Left colon (tissue), 2 donors: Measurements from ENCODE around the gene IL20. TPM values are rescaled to one million over a fixed set of nuclear protein-coding genes. Genes with fewer than 3 reads are reported as not detected.

Experiments used
- ATAC-seq: fragments of 200-7000 bp; cut with Tn5 transposase; one replicate; pipeline ENCODE4 v1.9.1; 2020; ENCODE audit warnings: mild to moderate bottlenecking, moderate library complexity
- DNase-seq, 2 donors: peaks; one replicate each; pipeline ENCODE4 v3.0.0-alpha.2; 2020
- intact Hi-C, 2 donors: fragments of 100-400 bp; cut with DNase I in 1 of 2; cut with micrococcal nuclease in 1 of 2; formaldehyde crosslinking; loops; one replicate each; pipeline versions ENCODE4 v1.11.2 to v1.14.0; 2022; cut with DNase I, micrococcal nuclease
- total RNA-seq, 2 donors: library from RNA; stranded (reverse); fragmentation: NEBNext Ultra II Directional; extraction: Animal tissue kit (Norgen Biotek cat#: 25700); gene quantifications; one replicate each; pipeline ENCODE4 v1.2.1, GENCODE V29; 2021
- donor health status: DM: no; HTN: no; CAD: no.
- donor health status: DM: yes; HTN: yes; CAD: no.

Gene IL20
- total RNA-seq, 2 donors from 2014 or later: not detected

DNA sequence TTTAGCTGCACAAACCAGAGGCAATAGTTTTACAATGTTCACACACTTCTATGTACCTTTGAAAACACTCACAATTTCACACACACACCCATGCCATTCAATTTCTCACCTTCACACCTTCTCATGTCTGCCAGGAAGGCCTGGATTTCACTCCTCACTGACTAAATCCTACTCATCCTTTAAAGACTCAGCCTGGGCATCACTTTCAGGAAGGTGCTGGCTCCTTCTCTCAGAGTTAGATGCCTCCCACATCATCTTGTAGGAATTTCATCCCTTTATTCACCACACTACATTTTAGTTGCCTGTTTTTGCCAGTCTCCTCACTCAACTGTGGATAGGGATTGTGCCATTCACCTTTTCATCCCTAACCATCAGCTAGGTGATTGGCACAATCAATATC lies 2.3 kb downstream of the IL20 start:
- ATAC-seq (no peak), DNase-seq (no peak)
- intact Hi-C loops: loop anchor here in 1 of 2 donors (2.0 kb wide), 1 partner anchor 35 kb away; no protein-coding TSS in a partner anchor

DNA sequence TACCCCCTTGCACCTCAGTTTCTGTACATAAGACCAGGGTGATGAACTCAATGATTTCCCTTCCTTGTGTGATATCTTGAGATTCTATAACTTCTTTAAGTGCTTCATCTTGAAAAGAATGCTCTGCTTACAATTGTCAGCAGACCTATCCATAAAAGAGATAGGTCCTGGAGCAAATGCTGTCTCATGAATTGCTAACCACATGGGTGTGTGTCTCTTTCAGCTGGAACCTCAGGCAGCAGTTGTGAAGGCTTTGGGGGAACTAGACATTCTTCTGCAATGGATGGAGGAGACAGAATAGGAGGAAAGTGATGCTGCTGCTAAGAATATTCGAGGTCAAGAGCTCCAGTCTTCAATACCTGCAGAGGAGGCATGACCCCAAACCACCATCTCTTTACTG lies 2.8 kb downstream of the IL20 start:
- intact Hi-C loops: loop anchor here in 1 of 2 donors (2.0 kb wide), 1 partner anchor 35 kb away; no protein-coding TSS in a partner anchor
- no peak for ATAC-seq
- no peak for DNase-seq

DNA sequence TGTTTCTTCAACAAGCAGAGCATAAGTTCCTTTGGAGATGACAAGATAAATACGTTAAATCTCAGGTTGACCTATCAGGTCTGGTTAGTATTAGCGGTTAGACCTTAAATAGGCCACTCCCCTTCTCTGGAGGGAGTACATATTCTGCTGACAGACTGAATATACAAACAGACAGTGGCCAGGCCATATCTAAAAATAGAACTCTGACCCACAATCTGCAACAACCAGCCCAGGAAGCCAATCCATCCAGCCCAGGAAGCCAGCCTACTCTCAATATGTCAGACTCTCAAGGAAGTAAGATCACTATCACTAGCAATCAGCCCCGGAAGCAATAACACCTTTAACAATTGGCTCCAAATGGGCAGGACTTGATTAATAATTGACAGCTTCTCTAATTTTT lies 6.7 kb downstream of the IL20 start:
- ATAC-seq (no peak), DNase-seq (no peak)
- intact Hi-C loops: no loop called here

DNA sequence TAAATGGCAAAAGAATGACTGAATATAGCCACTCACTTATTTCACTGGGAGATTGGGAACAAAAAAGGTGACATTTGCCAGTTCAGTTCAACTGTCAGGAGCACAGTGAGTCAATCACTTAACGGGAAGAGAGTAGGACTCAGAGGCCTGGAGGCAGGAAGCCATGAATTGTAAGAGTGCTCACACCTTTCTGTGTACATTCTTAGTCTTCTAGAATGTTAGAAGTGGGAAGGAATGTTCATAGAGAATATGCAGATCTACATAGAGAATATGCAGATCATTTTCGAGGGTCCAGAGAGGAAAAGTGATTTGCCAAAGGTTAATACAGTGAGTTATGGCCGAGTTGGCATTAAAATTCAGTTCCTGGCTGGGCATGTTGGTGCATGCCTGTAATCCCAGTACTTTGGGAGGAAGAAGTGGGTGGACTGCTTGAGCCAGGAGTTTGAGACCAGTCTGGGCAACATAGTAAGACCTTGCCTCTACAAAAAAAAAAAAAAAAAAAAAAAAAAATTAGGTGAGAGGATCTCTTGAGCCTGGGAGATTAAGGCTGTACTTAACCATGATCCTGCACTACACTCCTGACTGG lies 8.3 kb downstream of the IL20 start:
- ATAC-seq: no peak
- intact Hi-C loops: no loop called here
- DNase-seq: no peak

DNA sequence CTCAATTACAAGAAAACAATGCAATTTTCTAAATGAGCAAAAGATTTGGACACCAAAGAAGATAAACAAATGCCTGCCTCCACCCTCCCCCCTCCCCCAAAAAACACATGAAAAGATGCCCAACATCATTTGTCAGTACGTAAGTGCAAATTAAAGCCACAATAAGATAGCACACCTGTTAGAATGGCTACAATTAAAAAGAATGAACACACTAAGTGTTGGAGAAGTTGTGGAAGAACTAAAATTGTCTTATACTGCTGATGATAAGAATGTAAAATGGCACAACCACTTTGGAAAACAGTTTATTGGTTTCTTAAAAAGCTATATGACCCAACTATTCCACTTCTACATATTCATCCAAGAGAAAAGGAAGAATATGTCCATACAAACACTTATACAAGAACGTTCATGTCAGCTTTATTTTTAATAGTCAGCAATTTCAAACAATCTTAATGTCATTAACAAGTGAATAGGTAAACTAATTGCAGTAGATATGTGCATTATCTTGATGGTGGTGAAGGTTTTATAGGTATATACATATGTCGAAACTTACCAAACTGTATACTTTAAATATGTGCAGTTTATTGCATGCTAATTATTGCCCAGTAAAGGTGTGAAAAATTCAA lies 10.4 kb downstream of the IL20 start:
- DNase-seq (no peak), ATAC-seq (no peak)
- intact Hi-C loops: no loop called here

DNA sequence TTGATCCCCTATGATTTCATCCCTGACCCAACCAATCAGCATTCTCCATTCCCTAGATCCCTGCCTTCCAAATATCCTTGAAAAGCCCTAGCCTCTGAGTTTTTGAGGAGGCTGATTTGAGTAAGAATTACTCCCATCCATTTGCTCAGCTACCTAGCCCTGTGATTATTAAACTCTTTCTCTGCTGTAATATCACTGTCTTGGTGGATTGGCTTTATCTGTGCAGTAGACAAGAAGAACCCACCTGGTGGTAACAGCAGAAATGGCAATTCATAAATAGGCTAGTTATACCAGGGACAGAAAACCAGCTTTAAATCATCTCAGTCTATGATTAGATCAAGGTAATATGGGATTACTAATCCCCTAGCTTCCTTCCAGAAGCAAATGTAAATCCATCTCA lies 13.0 kb downstream of the IL20 start:
- intact Hi-C loops: no loop called here
- ATAC-seq: no peak

DNA sequence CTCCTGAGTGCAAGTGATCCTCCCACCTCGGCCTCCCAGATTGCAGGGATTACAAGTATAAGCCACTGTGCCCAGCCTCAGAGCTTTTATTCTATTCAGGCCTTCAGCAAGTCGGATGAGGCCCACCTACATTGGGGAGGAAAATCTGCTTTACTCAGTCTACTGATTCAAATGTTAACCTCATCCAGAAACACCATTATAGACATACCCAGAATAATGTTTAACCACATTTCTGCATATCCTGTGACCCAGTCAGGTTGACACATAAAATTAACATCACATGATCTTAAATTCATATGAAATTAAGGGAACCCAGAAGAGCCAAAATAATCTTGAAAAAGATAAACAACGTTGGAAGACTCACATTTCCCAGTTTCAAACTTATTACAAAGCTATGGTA lies 14.9 kb downstream of the IL20 start:
- intact Hi-C loops: no loop called here
- ATAC-seq (no peak), DNase-seq (no peak)

More for the DNA sequence above, 13.0 kb downstream of the IL20 start:
- DNase-seq: no peak

DNA sequence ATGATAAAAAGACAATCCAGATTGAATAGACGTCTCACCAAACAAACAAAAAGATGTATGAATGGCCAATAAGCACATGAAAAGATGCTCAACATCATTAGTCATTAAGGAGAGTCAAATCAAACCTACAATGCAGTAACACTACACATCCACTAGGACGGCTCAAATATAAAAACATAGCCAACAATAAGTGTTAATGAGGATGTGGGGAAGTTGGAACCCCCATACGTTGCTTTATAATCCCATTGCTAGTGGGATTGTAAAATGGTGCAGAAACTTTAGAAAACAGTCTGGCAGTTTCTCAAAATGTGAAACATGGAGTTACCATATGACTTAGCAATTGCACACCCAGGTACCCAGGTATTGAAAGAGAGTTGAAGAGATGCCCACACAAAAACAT lies 17.1 kb downstream of the IL20 start:
- ATAC-seq: no peak
- no peak for DNase-seq
- intact Hi-C loops: no loop called here

DNA sequence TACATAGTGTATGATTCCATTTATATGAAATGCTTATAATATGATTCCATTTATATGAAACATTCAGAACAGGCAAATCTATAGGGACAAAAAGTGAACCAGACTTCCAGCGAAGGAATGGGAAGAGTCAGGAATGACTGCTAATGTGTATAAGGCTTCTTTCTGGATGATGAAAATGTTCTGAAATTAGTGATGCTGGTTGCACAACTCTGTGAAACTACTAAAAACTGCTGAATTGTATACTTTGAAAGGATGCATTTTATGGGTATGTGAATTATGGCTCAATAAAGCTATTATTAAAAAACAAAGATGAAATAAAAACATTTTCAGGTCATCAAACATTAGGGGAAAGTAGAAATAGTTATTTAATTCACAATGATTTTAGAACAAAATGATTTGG lies 17.7 kb downstream of the IL20 start:
- ATAC-seq (no peak), DNase-seq (no peak)
- intact Hi-C loops: no loop called here

DNA sequence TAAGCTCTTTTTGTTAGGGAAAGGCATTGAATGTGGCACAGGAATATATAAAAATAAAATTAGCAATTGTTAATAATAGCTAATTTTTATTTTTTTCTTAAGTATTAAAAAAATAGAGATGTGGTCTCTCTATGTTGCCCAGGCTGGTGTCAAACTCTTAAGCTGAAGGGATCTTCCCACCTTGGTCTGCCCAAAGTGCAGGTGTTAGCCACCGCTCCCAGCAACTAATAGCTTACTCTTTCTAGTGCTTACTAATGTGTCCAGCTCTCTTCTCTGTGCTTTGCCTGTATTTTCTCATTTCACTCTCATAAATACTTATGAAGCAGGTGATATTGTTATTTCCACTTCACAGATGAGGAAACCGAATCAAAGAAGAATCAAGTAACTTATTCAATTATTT lies 18.5 kb downstream of the IL20 start:
- ATAC-seq (no peak), DNase-seq (no peak)
- intact Hi-C loops: no loop called here

DNA sequence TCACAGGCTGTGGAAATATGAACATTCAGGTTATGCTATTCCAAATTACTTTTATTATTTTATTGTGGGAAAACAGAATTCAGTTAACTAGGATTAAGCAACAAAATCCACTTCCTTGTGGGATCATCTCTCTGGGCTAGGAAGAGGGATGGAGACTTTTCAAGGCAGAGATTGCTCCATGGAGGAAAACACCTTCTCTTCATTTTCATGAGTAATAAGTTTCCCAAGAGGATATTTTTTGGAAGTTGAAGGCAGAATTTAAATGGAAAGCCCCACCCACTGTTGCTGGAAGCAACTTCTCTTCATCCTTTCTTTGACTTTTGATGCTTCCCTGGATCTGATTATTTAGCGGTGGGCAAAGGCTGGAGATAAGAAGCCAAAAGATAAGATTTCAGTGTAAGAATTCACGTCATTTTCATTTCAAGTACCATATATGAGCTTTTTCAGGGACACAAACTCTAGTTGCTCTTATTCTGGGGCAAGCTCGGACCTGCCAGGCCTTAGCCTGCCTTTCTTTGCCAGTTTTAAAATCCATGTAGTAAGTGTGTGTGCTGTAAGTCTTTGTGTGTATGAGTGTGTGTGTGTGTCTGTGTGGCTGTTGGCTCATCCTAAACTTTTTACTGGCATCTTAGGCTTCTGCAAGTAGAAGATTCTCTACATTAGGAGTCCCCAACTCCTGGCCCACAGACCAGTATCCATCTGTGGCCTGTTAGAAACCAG lies 20.1 kb downstream of the IL20 start:
- DNase-seq (no peak), ATAC-seq (no peak)
- intact Hi-C loops: no loop called here

DNA sequence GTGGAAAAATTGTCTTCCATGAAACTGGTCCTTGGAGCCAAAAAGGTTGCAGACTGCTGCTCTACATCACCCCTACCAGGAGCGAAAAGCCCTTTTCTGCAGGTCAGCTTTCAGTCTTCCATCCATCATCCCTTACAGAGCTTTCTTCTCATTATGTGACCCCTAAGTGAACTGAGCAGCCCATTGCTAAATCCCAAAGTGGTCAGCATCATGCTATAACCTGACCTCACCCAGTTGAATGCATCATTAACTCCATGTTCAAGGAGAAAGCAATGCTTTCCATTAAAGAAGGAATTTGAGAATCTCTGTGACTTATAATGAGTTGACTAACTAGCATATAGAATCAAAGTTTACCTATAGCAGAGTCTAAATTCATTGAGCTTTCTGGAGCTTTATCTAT lies 21.4 kb downstream of the IL20 start:
- no peak for ATAC-seq
- intact Hi-C loops: no loop called here

DNA sequence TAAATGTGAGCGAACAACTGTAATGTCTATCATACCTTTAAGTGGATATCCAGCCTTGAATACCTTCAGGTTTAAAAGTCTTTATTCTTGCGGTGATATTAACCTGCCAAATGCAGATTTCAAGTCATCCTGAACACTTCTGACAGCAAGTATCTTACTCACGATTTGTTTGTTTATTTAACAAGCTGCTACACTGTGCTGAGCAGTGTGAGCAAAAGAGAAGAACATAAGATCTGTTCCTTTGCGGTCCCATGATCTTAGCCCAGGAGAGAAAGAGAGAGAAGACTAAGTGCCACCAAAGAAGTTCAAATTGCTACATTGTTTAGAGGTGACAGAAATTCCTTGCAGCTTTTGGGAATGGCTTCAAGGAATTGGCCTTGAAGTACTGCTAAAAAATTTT lies 22.3 kb downstream of the IL20 start:
- DNase-seq (no peak), ATAC-seq (no peak)
- intact Hi-C loops: no loop called here

More for the DNA sequence above, 21.4 kb downstream of the IL20 start:
- no peak for DNase-seq

DNA sequence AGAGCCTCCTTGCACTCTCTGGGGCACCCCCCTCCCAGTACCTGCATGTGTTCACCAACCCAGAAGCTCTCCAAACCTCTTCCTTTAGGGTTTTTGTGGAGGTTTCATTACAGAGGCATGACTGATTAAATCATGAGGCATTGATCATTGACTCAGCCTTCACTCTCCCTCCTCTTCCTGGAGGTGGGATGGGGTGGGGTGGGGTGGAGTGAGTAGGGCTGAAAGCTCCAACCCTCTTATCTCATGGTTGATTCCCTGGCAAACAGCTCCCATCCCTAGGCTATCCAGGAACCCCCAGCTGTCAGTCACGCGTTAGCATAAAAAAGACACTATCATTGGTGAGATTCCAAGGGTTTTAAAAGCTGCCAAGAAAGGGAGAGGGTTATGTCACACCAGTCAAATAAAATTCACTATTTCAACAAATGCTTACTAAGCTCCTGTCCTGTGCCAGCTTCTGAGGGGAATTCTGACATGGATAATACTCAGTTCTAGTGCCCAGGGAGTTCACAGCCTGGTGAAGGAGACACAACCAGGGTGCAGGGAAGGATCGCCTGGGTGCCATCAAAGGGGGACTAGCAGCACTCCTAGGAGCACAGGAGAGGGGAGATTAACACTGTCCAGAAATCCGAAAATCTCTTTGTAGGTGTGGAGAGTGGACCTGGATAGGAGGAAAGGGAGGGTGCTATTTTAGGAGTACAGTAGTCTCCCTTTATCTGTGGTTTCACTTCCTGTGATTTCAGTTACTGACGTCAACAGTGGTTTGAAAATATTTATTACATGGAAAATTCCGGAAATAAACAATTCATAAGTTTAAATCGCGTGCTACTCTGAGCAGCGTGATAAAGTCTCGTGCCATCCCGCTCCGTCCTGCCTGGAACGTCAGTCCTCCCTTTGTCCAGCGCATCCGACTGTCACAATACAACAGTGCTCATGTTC lies 25.0 kb downstream of the IL20 start:
- intact Hi-C loops: no loop called here
- ATAC-seq (no peak), DNase-seq (peak in 1 of 2 donors; percentile 35)

DNA sequence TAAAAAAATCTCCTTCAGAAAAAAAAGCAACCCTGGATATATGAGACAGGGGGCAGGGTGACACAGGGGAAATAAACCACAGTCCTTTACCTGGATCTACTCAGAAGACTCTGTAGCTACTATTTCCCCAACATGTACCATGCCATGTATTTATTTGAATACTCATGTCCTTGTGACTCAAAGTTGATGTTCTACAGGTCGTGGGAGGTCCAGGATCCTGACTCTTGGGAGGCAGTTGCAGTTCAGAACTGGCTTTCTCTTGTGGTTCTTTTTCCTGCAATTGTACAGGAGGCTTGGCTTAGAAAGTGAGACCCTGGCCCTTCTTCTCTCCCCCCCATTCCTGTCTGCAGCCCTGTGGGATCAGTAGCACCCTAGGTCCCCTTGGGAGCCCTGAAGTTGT lies 26.0 kb downstream of the IL20 start:
- DNase-seq: no peak
- intact Hi-C loops: no loop called here
- ATAC-seq: no peak

DNA sequence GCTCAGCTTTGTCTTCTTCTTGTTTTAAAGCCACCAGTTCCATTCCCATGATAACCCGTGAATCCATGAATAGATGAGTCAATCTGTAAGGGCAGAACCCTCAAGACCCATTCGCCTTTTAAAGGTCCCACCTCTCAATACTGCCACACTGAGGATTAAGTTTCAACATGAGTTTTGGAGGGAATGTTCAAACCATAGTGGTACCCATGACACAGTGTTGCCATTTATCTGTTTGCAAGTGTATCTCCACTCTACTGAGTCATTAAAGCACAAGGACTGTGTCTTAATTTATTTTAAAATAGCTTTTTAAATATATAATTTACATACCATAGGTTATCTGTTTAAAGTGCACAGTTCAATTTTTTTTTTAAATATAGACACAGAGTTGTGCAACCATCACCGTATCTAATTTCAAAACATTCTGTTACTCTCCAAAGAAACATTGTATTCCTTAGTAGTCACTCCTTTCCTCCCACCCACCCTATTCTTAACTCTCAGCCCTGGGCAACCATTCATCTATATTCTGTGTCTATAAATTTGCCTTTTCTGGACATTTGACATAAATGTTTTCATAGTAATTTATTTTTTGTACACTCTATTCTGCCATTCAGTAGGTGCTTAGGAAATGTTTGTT lies 27.0 kb downstream of the IL20 start:
- ATAC-seq (no peak), DNase-seq (no peak)
- intact Hi-C loops: no loop called here

DNA sequence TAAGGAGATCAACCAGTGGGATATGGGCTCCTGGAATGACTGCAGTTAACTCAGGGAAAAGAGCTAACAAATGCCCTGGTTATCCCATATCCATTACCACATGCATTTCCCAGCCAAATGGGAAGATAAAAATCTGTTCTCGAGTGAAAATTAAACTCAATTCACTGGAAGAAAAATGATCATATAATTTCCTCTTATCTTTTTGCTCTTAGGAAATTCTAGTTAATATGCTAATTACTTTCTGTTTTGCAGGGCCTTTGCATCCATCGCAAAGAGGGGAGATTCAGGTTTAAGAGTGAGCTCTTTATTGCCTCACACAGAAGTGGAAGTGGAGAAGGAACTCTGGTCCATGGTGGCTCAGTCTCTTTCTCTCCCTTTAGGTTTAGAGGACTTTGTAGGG lies 28.0 kb downstream of the IL20 start:
- no peak for ATAC-seq
- intact Hi-C loops: no loop called here
- DNase-seq: no peak

DNA sequence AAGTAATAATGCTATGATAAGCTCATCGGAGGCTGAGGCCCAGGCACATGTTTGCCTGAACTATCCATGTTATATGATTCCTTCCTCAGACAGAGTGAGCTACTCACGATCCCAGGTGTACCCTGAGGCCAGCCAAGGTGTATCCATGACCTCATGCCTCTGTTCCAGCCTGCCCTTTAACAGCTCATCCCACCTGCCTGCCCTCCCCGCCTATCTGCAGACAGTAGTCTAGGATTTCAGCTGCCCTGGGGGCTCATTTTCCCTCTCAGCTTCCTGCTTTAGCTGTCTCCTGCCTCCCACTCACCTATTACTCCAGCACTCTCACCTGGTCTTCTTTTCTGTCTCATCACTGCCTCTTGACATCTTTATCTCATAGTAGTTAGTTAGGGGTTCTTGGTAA lies 29.9 kb downstream of the IL20 start:
- DNase-seq (no peak), ATAC-seq (no peak)
- intact Hi-C loops: no loop called here

DNA sequence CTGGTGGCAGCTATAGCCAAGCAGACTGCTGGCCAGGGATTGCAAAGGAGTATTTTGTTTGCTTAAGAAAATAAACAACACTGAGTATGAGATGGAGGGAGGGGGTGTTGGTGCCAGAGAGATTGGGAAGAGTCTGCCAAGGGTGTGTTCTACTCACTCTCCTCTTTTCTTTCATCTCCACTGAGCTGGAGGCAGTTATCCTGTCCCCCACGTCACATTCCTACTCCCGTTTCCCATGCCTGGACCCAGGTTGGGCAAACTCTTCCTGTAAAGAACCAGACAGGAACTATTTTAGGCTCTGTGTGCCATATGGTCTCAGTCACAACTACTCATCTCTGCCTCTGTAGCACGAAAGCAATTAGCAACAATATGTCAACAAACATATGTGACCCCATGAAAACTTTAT lies 30.4 kb downstream of the IL20 start:
- DNase-seq: no peak
- peak; percentile 33 for ATAC-seq
- intact Hi-C loops: no loop called here
